HepG2 (cell line): Measurements from ENCODE around the gene RAB23. TPM values are rescaled to one million over a fixed set of nuclear protein-coding genes. Genes with fewer than 3 reads are reported as not detected.

Experiments used
- ATF7 ChIP-seq, 2 experiments: fragments of 450-650 bp in 1 of 2; sonication (generic) in 1 of 2; formaldehyde crosslinking in 1 of 2; IDR thresholded peaks; 2 replicates each; pipeline versions ENCODE4 v1.4.0 to v1.6.1; 2016 to 2020; ENCODE audit warnings: antibody characterized with exemption in 1 of 2, mild to moderate bottlenecking in 1 of 2, missing genetic modification reagents in 1 of 2
- PRPF4 ChIP-seq: fragments of 200-400 bp; formaldehyde crosslinking; IDR thresholded peaks from 2 replicates; pipeline ENCODE4 v1.6.1; 2016; ENCODE audit warnings: low read length, low read depth; ENCODE audit not compliant: poor library complexity, severe bottlenecking
- RARG ChIP-seq: sonication (generic); formaldehyde crosslinking; IDR thresholded peaks from 2 replicates; pipeline ENCODE4 v1.4.0; 2020; ENCODE audit warnings: low read depth, mild to moderate bottlenecking, missing genetic modification reagents
- SNAPC2 ChIP-seq: sonication (generic); formaldehyde crosslinking; IDR thresholded peaks from 2 replicates; pipeline ENCODE4 v1.8.1; 2022; ENCODE audit warnings: mild to moderate bottlenecking, missing genetic modification reagents
- SP5 ChIP-seq: IDR thresholded peaks from 2 replicates; pipeline ENCODE4 v1.6.1; 2016; ENCODE audit warnings: low read depth, borderline replicate concordance
- ZFP36 ChIP-seq: fragments of 150-350 bp; IDR thresholded peaks from 2 replicates; pipeline ENCODE4 v1.6.1; 2018; ENCODE audit warnings: borderline replicate concordance, low read length, low read depth; ENCODE audit not compliant: partially characterized antibody
- ZNF337 ChIP-seq: sonication (generic); formaldehyde crosslinking; IDR thresholded peaks from 2 replicates; pipeline ENCODE4 v1.5.1; 2020; ENCODE audit warnings: missing genetic modification reagents, low read depth, mild to moderate bottlenecking, borderline replicate concordance
- ZNF501 ChIP-seq: sonication (generic); formaldehyde crosslinking; IDR thresholded peaks from 2 replicates; pipeline ENCODE4 v1.5.1; 2020; ENCODE audit warnings: mild to moderate bottlenecking, moderate library complexity, missing genetic modification reagents
- ZNF629 ChIP-seq: sonication (generic); formaldehyde crosslinking; conservative IDR thresholded peaks from 2 replicates; pipeline ENCODE4 v1.5.0; 2020; ENCODE audit warnings: missing genetic modification reagents
- polyA plus RNA-seq, 8 experiments: library from polyadenylated mRNA; depleted of rRNA in 3 of 8; stranded (reverse) in 7 of 8; unstranded in 1 of 8; fragments of >200 nt; fragmentation: Illumina TruSeq in 4 of 8; extraction: Trizol in 4 of 8; gene quantifications; 2 replicates each; pipeline versions ENCODE4 v1.2.1 to v1.2.3, GENCODE V29; 2011 to 2016; ENCODE audit warnings: low read depth in 4 of 8, missing spikeins in 1 of 8, mixed read lengths in 1 of 8; ENCODE audit not compliant: insufficient read depth in 1 of 8
- total RNA-seq, 5 experiments: library from RNA; depleted of rRNA; stranded (reverse); fragments of >200 nt; fragmentation: Illumina TruSeq; extraction: Trizol; gene quantifications; 2 replicates each; pipeline ENCODE4 v1.2.3, GENCODE V29; 2016; ENCODE audit warnings: low read depth in 1 of 5
- TF ChIP-seq, protein P1 (sequence below): sonication (generic); formaldehyde crosslinking; IDR thresholded peaks from 2 replicates; pipeline ENCODE4 v1.4.0; 2020; ENCODE audit warnings: missing genetic modification reagents
- TF ChIP-seq, protein P2 (sequence below): sonication (generic); formaldehyde crosslinking; IDR thresholded peaks from 2 replicates; pipeline ENCODE4 v1.8.1; 2022; ENCODE audit warnings: mild to moderate bottlenecking, missing genetic modification reagents
- TF ChIP-seq, protein P3 (sequence below), 2 experiments: sonication (generic) in 1 of 2; formaldehyde crosslinking in 1 of 2; IDR thresholded peaks; 2 replicates each; pipeline versions ENCODE4 v1.4.0 to v1.6.1; 2018 to 2020; ENCODE audit warnings: missing genetic modification reagents in 2 of 2, borderline replicate concordance in 1 of 2, low read depth in 1 of 2, mild to moderate bottlenecking in 1 of 2, missing biosample characterization in 1 of 2
- TF ChIP-seq, protein P4 (sequence below): sonication (generic); formaldehyde crosslinking; IDR thresholded peaks from 2 replicates; pipeline ENCODE4 v1.4.0; 2020; ENCODE audit warnings: mild to moderate bottlenecking, missing genetic modification reagents

Gene RAB23
- total and polyA plus RNA-seq, 2 of the 13 experiments (the other 11 are each of a cell fraction or from before 2014, with no cell fraction given), result 5.5 to 16.4 TPM

DNA sequence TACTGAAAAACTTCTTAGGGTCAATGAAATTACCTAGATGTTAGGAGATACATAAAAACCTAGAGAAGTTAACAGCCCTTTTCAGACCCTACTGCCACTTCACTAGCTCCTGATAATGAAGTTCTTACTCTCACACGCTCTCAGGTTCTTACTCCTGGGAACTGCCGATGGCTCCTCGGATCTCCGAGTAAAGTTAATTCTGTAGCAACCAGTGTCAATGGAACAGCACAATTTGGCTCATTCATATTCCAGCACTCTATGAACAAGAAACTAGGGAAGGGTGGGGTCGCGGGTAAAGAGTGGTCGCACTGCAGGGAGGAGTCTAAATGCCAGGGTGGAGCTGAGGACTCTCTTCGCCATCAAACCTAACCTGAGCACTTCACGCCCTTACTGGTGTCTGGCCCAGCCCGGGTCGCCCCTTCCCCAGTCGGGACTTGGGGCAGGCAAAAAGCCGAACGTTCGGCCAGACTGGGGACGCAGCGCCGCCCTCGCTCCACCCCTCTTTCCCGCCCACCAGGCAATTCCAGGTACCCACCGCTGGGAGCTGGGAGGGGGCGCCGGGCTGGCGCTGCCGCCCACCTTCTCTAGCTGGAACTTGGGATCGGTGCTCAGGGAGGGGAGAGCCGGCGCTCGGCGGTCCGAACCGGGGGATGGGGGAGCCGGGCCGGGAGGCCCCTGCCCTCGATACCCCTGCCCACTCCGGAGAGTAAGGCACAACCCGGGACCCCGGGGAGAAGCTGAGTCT lies 744 bp downstream of the RAB23 start (continued):
- TF ChIP-seq, protein P1, sequence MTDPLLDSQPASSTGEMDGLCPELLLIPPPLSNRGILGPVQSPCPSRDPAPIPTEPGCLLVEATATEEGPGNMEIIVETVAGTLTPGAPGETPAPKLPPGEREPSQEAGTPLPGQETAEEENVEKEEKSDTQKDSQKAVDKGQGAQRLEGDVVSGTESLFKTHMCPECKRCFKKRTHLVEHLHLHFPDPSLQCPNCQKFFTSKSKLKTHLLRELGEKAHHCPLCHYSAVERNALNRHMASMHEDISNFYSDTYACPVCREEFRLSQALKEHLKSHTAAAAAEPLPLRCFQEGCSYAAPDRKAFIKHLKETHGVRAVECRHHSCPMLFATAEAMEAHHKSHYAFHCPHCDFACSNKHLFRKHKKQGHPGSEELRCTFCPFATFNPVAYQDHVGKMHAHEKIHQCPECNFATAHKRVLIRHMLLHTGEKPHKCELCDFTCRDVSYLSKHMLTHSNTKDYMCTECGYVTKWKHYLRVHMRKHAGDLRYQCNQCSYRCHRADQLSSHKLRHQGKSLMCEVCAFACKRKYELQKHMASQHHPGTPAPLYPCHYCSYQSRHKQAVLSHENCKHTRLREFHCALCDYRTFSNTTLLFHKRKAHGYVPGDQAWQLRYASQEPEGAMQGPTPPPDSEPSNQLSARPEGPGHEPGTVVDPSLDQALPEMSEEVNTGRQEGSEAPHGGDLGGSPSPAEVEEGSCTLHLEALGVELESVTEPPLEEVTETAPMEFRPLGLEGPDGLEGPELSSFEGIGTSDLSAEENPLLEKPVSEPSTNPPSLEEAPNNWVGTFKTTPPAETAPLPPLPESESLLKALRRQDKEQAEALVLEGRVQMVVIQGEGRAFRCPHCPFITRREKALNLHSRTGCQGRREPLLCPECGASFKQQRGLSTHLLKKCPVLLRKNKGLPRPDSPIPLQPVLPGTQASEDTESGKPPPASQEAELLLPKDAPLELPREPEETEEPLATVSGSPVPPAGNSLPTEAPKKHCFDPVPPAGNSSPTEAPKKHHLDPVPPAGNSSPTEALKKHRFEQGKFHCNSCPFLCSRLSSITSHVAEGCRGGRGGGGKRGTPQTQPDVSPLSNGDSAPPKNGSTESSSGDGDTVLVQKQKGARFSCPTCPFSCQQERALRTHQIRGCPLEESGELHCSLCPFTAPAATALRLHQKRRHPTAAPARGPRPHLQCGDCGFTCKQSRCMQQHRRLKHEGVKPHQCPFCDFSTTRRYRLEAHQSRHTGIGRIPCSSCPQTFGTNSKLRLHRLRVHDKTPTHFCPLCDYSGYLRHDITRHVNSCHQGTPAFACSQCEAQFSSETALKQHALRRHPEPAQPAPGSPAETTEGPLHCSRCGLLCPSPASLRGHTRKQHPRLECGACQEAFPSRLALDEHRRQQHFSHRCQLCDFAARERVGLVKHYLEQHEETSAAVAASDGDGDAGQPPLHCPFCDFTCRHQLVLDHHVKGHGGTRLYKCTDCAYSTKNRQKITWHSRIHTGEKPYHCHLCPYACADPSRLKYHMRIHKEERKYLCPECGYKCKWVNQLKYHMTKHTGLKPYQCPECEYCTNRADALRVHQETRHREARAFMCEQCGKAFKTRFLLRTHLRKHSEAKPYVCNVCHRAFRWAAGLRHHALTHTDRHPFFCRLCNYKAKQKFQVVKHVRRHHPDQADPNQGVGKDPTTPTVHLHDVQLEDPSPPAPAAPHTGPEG (CRISPR knock-in tag), result no peak
- TF ChIP-seq SP5 (CRISPR knock-in tag) (peak; percentile 92), ZNF501 (CRISPR knock-in tag) (no peak), SNAPC2 (CRISPR knock-in tag) (no peak; the same call in 1 of the 2 replicates), ATF7 (IDR thresholded peaks at IDR 0.05) (no peak), ATF7 (CRISPR knock-in tag; IDR thresholded peaks at IDR 0.05) (no peak), ZNF629 (no peak), PRPF4 (no peak), ZNF337 (CRISPR knock-in tag) (no peak), ZFP36 (no peak), RARG (CRISPR knock-in tag) (no peak)
- TF ChIP-seq, protein P2, sequence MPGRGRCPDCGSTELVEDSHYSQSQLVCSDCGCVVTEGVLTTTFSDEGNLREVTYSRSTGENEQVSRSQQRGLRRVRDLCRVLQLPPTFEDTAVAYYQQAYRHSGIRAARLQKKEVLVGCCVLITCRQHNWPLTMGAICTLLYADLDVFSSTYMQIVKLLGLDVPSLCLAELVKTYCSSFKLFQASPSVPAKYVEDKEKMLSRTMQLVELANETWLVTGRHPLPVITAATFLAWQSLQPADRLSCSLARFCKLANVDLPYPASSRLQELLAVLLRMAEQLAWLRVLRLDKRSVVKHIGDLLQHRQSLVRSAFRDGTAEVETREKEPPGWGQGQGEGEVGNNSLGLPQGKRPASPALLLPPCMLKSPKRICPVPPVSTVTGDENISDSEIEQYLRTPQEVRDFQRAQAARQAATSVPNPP (CRISPR knock-in tag), result no peak
- TF ChIP-seq, protein P3, sequence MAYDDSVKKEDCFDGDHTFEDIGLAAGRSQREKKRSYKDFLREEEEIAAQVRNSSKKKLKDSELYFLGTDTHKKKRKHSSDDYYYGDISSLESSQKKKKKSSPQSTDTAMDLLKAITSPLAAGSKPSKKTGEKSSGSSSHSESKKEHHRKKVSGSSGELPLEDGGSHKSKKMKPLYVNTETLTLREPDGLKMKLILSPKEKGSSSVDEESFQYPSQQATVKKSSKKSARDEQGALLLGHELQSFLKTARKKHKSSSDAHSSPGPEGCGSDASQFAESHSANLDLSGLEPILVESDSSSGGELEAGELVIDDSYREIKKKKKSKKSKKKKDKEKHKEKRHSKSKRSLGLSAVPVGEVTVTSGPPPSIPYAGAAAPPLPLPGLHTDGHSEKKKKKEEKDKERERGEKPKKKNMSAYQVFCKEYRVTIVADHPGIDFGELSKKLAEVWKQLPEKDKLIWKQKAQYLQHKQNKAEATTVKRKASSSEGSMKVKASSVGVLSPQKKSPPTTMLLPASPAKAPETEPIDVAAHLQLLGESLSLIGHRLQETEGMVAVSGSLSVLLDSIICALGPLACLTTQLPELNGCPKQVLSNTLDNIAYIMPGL (CRISPR knock-in tag; IDR thresholded peaks at IDR 0.05; ENCODE audit: borderline replicate concordance in 1 of 2, low read depth in 1 of 2), result peak; percentile 62 to 86; a peak in 3 of 4 replicates
- TF ChIP-seq, protein P4, sequence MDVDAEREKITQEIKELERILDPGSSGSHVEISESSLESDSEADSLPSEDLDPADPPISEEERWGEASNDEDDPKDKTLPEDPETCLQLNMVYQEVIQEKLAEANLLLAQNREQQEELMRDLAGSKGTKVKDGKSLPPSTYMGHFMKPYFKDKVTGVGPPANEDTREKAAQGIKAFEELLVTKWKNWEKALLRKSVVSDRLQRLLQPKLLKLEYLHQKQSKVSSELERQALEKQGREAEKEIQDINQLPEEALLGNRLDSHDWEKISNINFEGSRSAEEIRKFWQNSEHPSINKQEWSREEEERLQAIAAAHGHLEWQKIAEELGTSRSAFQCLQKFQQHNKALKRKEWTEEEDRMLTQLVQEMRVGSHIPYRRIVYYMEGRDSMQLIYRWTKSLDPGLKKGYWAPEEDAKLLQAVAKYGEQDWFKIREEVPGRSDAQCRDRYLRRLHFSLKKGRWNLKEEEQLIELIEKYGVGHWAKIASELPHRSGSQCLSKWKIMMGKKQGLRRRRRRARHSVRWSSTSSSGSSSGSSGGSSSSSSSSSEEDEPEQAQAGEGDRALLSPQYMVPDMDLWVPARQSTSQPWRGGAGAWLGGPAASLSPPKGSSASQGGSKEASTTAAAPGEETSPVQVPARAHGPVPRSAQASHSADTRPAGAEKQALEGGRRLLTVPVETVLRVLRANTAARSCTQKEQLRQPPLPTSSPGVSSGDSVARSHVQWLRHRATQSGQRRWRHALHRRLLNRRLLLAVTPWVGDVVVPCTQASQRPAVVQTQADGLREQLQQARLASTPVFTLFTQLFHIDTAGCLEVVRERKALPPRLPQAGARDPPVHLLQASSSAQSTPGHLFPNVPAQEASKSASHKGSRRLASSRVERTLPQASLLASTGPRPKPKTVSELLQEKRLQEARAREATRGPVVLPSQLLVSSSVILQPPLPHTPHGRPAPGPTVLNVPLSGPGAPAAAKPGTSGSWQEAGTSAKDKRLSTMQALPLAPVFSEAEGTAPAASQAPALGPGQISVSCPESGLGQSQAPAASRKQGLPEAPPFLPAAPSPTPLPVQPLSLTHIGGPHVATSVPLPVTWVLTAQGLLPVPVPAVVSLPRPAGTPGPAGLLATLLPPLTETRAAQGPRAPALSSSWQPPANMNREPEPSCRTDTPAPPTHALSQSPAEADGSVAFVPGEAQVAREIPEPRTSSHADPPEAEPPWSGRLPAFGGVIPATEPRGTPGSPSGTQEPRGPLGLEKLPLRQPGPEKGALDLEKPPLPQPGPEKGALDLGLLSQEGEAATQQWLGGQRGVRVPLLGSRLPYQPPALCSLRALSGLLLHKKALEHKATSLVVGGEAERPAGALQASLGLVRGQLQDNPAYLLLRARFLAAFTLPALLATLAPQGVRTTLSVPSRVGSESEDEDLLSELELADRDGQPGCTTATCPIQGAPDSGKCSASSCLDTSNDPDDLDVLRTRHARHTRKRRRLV (CRISPR knock-in tag), result peak; percentile 77
